ENCODE results near the gene ITGBL1.

Gene ITGBL1

DNA sequence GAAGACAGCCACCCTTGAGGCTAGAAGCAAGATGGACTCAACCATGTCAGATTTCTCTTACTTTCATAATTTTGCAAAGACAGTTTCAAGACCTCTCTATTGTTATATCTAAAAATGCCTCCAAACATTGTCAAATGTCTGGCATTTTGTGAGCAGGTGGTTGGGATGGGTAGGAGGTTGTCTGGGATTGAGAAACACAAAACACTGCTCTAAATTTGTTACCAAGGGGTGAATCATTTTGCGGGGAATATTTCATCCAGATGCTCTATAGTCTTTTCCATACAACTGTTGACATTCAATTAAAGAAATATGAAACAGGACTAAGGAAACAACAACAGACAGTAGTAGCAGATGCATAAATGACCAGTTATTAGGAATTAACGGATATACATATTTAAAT, 208.2 kb downstream of the ITGBL1 start:
- no peaks in the 10 kb centered on the region for H4K20me1 ChIP-seq (ENCODE audit: insufficient read depth, low read length)
- no peak overlapping the region for H3K4me3 ChIP-seq (ENCODE audit: low read depth in 1 of 2, low read length in 2 of 2)
- H3K9me3 ChIP-seq (ENCODE audit: insufficient read depth, low read length, severe bottlenecking), result no peaks in the 10 kb centered on the region
- ATAC-seq (ENCODE audit: insufficient read depth, low read depth) (no peak), DNase-seq (no peak)
- H3K36me3 ChIP-seq (ENCODE audit: insufficient read depth, low read length), result no peaks in the 10 kb centered on the region
- no peaks in the 10 kb centered on the region for H3K79me2 ChIP-seq (ENCODE audit: insufficient read depth, low read length)
- no peaks in the 10 kb centered on the region for H3K27me3 ChIP-seq (ENCODE audit: insufficient read depth, low read length, poor library complexity)
- H2AFZ ChIP-seq (ENCODE audit: low read depth, low read length), result no peak overlapping the region
- H3K27ac ChIP-seq (ENCODE audit: low read length), result no peak overlapping the region
- TF ChIP-seq EZH2 (IDR thresholded peaks at IDR 0.05; ENCODE audit: borderline replicate concordance, low read depth, low read length, severe bottlenecking), result no peak
- no peak for TF ChIP-seq CTCF (IDR thresholded peaks at IDR 0.05; ENCODE audit: borderline replicate concordance, extremely low read depth, low read length, poor library complexity, severe bottlenecking)
- no peak overlapping the region for H3K4me2 ChIP-seq (ENCODE audit: insufficient read depth, low read length)
- H3K9ac ChIP-seq (ENCODE audit: low read depth, low read length), result no peak overlapping the region
- no peaks in the 10 kb centered on the region for H3K4me1 ChIP-seq (ENCODE audit: insufficient read depth, low read length)

- 0 out of 2 replicates have a peak overlapping the region, but pooled peaks have one; percentile 26 for H2AFZ ChIP-seq (ENCODE audit: low read depth, low read length)
- H3K4me2 ChIP-seq (ENCODE audit: insufficient read depth, low read length), result no peak overlapping the region
- no peaks in the 10 kb centered on the region for H3K4me1 ChIP-seq (ENCODE audit: insufficient read depth, low read length)
- H4K20me1 ChIP-seq (ENCODE audit: insufficient read depth, low read length), result no peaks in the 10 kb centered on the region
- H3K36me3 ChIP-seq (ENCODE audit: insufficient read depth, low read length), result no peaks in the 10 kb centered on the region
- H3K79me2 ChIP-seq (ENCODE audit: insufficient read depth, low read length), result no peaks in the 10 kb centered on the region
- no peaks in the 10 kb centered on the region for H3K27me3 ChIP-seq (ENCODE audit: insufficient read depth, low read length, poor library complexity)
- DNase-seq, result no peak
- no peak overlapping the region for H3K9ac ChIP-seq (ENCODE audit: low read depth, low read length)
- no peak for ATAC-seq (ENCODE audit: insufficient read depth, low read depth)
- TF ChIP-seq CTCF (IDR thresholded peaks at IDR 0.05; ENCODE audit: borderline replicate concordance, extremely low read depth, low read length, poor library complexity, severe bottlenecking) (no peak), EZH2 (IDR thresholded peaks at IDR 0.05; ENCODE audit: borderline replicate concordance, low read depth, low read length, severe bottlenecking) (no peak)
- H3K27ac ChIP-seq (ENCODE audit: low read length), result no peak overlapping the region
- H3K4me3 ChIP-seq (ENCODE audit: low read depth in 1 of 2, low read length in 2 of 2), result no peak overlapping the region
- no peaks in the 10 kb centered on the region for H3K9me3 ChIP-seq (ENCODE audit: insufficient read depth, low read length, severe bottlenecking)
Observed at GRCh38 chr13:101661839-101662238, 209.4 kb downstream of the ITGBL1 start.

DNA sequence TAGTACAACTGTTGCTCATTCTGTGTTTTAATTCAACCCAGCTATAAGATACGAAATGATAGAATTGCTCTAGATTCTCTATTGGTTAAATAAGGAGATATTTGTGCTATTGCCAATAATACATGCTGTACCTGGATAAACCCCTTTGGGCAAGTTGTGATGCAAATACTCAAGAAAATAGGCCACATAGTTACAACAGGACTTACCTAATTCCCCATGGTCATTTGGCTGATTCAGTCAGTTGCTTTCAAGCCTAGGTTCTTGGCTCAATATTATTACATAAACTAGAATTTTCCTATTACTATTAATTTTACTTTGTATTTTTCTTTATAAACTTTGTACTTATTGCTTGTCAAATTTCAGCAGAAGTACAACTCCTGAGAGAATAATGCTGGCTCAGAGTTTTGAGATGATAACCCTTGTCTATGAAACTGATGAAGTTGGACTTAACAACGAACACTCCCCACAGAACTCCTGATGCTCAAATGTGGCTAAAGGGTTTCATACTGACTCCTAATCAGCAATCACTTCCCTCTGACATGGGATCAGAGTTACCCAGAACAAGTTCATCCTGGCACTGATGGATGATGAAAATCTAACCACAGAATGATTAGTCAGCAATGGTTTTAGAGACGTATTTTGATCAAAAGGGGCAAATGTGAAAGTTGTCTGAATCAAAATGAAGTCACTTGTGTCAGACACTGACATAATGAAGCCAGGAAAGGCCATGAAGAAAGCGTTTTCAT, 221.1 kb downstream of the ITGBL1 start:
- no peaks in the 10 kb centered on the region for H3K4me1 ChIP-seq (ENCODE audit: insufficient read depth, low read length)
- H3K36me3 ChIP-seq (ENCODE audit: insufficient read depth, low read length), result no peaks in the 10 kb centered on the region
- H3K79me2 ChIP-seq (ENCODE audit: insufficient read depth, low read length), result no peaks in the 10 kb centered on the region
- DNase-seq (no peak), ATAC-seq (ENCODE audit: insufficient read depth, low read depth) (peak; percentile 48; the same call in 1 of the 3 replicates)
- H2AFZ ChIP-seq (ENCODE audit: low read depth, low read length), result no peak overlapping the region
- no peak overlapping the region for H3K4me2 ChIP-seq (ENCODE audit: insufficient read depth, low read length)
- H3K27me3 ChIP-seq (ENCODE audit: insufficient read depth, low read length, poor library complexity), result no peaks in the 10 kb centered on the region
- no peaks in the 10 kb centered on the region for H4K20me1 ChIP-seq (ENCODE audit: insufficient read depth, low read length)
- TF ChIP-seq EZH2 (IDR thresholded peaks at IDR 0.05; ENCODE audit: borderline replicate concordance, low read depth, low read length, severe bottlenecking) (no peak), CTCF (IDR thresholded peaks at IDR 0.05; ENCODE audit: borderline replicate concordance, extremely low read depth, low read length, poor library complexity, severe bottlenecking) (no peak)
- no peaks in the 10 kb centered on the region for H3K9me3 ChIP-seq (ENCODE audit: insufficient read depth, low read length, severe bottlenecking)
- H3K27ac ChIP-seq (ENCODE audit: low read length), result no peak overlapping the region
- H3K4me3 ChIP-seq (ENCODE audit: low read depth in 1 of 2, low read length in 2 of 2), result no peak overlapping the region
- no peak overlapping the region for H3K9ac ChIP-seq (ENCODE audit: low read depth, low read length)
